Neural cell (in vitro differentiated cells): ENCODE results near the gene PANX2. TPM values are rescaled to one million over a fixed set of nuclear protein-coding genes. Genes with fewer than 3 reads are reported as not detected.

Experiments used
- H2AFZ ChIP-seq: fragments of 200-600, 300-800 bp; sonication (generic), shearing (Covaris generic); 2 replicates; pipeline ENCODE4 v1.6.0; 2014; ENCODE audit warnings: low read depth, mild to moderate bottlenecking, antibody characterized with exemption, low read length, moderate library complexity
- H3F3A ChIP-seq: fragments of 200-600 bp; shearing (Covaris generic); 2 replicates; pipeline ENCODE4 v1.6.1; 2016; ENCODE audit warnings: mild to moderate bottlenecking, moderate library complexity, mixed read lengths, antibody characterized with exemption, low read length; ENCODE audit not compliant: insufficient read depth, poor library complexity, severe bottlenecking
- H3K27ac ChIP-seq: fragments of 200-600, 300-800 bp; sonication (generic), shearing (Covaris generic); 2 replicates; pipeline ENCODE4 v1.5.1; 2014; ENCODE audit warnings: mild to moderate bottlenecking, low read length, moderate library complexity
- H3K27me3 ChIP-seq: fragments of 300-800, 200-600 bp; sonication (generic), shearing (Covaris generic); 2 replicates; pipeline ENCODE4 v1.6.0; 2014; ENCODE audit warnings: mild to moderate bottlenecking, low read depth, low read length, moderate library complexity; ENCODE audit not compliant: insufficient read depth
- H3K36me3 ChIP-seq: fragments of 300-800, 200-600 bp; sonication (generic), shearing (Covaris generic); 2 replicates; pipeline ENCODE4 v1.5.1; 2014; ENCODE audit warnings: mild to moderate bottlenecking, antibody characterized with exemption, low read length, moderate library complexity; ENCODE audit not compliant: insufficient read depth
- H3K4me2 ChIP-seq: fragments of 300-800, 200-600 bp; sonication (generic), shearing (Covaris generic); 2 replicates; pipeline ENCODE4 v1.6.0; 2014; ENCODE audit warnings: mild to moderate bottlenecking, low read length
- H3K4me3 ChIP-seq: fragments of 300-800, 200-600 bp; sonication (generic), shearing (Covaris generic); 2 replicates; pipeline ENCODE4 v1.5.1; 2014; ENCODE audit warnings: mild to moderate bottlenecking, low read length, moderate library complexity
- H3K79me2 ChIP-seq: fragments of 200-600 bp; shearing (Covaris generic); replicated peaks from 2 replicates; pipeline ENCODE4 v1.6.0; 2014; ENCODE audit warnings: mild to moderate bottlenecking, low read length, moderate library complexity; ENCODE audit not compliant: insufficient read depth
- H3K9ac ChIP-seq: fragments of 300-800, 200-600 bp; sonication (generic), shearing (Covaris generic); 2 replicates; pipeline ENCODE4 v1.6.1; 2016; ENCODE audit warnings: mild to moderate bottlenecking, low read length, mixed read lengths
- H3K9me2 ChIP-seq: fragments of 200-600 bp; shearing (Covaris generic); 2 replicates; pipeline ENCODE4 v1.6.1; 2016; ENCODE audit warnings: mild to moderate bottlenecking, low read length, mixed read lengths; ENCODE audit not compliant: insufficient read depth
- H3K9me3 ChIP-seq: fragments of 200-600, 300-800 bp; sonication (generic), shearing (Covaris generic); 2 replicates; pipeline ENCODE4 v1.6.1; 2016; ENCODE audit warnings: mild to moderate bottlenecking, mixed run types, low read length, moderate library complexity, mixed read lengths
- H4K20me1 ChIP-seq: fragments of 200-600 bp; shearing (Covaris generic); 2 replicates; pipeline ENCODE4 v1.6.1; 2016; ENCODE audit warnings: mild to moderate bottlenecking, mixed run types; ENCODE audit not compliant: insufficient read depth
- CTCF ChIP-seq: fragments of 450-650 bp; IDR thresholded peaks from 2 replicates; pipeline ENCODE4 v1.5.1; 2014; ENCODE audit warnings: antibody characterized with exemption, mild to moderate bottlenecking, moderate library complexity; ENCODE audit not compliant: poor library complexity, severe bottlenecking
- EP300 ChIP-seq: fragments of 450-650 bp; conservative IDR thresholded peaks from 2 replicates; pipeline ENCODE4 v1.6.1; 2014; ENCODE audit warnings: antibody characterized with exemption, mild to moderate bottlenecking, moderate library complexity; ENCODE audit not compliant: poor library complexity, severe bottlenecking
- EZH2 ChIP-seq: fragments of 200-600, 300-800 bp; shearing (Covaris generic), sonication (generic); IDR thresholded peaks from 2 replicates; pipeline ENCODE4 v1.6.1; 2014; ENCODE audit warnings: antibody characterized with exemption, low read length, borderline replicate concordance, mild to moderate bottlenecking; ENCODE audit not compliant: insufficient read depth, poor library complexity, severe bottlenecking
- MXI1 ChIP-seq: fragments of 450-650 bp; conservative IDR thresholded peaks from 2 replicates; pipeline ENCODE4 v1.6.1; 2014; ENCODE audit warnings: antibody characterized with exemption, mild to moderate bottlenecking; ENCODE audit not compliant: poor library complexity, severe bottlenecking
- POLR2AphosphoS5 ChIP-seq: IDR thresholded peaks from 2 replicates; pipeline ENCODE4 v1.6.1; 2012
- RAD21 ChIP-seq: fragments of 450-650 bp; conservative IDR thresholded peaks from 2 replicates; pipeline ENCODE4 v1.6.1; 2014; ENCODE audit warnings: antibody characterized with exemption, mild to moderate bottlenecking, moderate library complexity
- REST ChIP-seq: IDR thresholded peaks from 2 replicates; pipeline ENCODE4 v1.6.1; 2012; ENCODE audit warnings: borderline replicate concordance
- SMC3 ChIP-seq: fragments of 450-650 bp; conservative IDR thresholded peaks from 2 replicates; pipeline ENCODE4 v1.6.1; 2014; ENCODE audit warnings: antibody characterized with exemption, mild to moderate bottlenecking, moderate library complexity; ENCODE audit not compliant: poor library complexity
- TAF1 ChIP-seq: IDR thresholded peaks from 2 replicates; pipeline ENCODE4 v1.6.1; 2012; ENCODE audit warnings: low read depth
- polyA plus RNA-seq: library from polyadenylated mRNA; depleted of rRNA; stranded (reverse); fragments of >200 nt; gene quantifications from 2 replicates; pipeline ENCODE4 v1.2.3, GENCODE V29; 2014

PANX2 gene
- polyA plus RNA-seq, 1 donor from 2014 or later: 3.4 TPM

DNA sequence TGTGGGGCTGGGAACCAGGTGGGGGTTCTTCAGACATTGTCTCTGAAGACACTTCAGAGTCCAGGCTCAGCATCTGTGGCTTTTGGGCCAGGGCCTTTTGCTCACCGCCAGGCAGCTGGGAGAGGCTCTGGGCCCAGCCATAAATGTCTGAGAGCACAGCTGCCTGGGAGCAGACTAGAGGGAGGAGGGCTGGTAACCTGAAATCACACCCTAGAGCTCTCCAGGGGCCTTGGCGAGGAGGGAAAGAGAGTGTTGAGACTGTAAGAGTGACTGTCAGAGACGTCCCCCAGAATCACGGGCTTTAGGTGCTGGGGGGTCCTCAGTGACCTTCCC, 19.3 kb downstream of the PANX2 start:
- H3K9ac ChIP-seq: no peak overlapping the region
- H3K4me2 ChIP-seq: no peak overlapping the region
- H3K27ac ChIP-seq: no peak overlapping the region
- H3F3A ChIP-seq: no peaks in the 10 kb centered on the region
- H4K20me1 ChIP-seq: no peaks in the 10 kb centered on the region
- no peak for TF ChIP-seq REST
- no peak for TF ChIP-seq MXI1
- TF ChIP-seq CTCF: no peak
- TF ChIP-seq POLR2AphosphoS5: no peak
- TF ChIP-seq RAD21: no peak
- TF ChIP-seq EP300: no peak
- TF ChIP-seq TAF1: no peak
- no peak for TF ChIP-seq SMC3
- TF ChIP-seq EZH2: no peak
- H2AFZ ChIP-seq: no peak overlapping the region
- H3K36me3 ChIP-seq: no peaks in the 10 kb centered on the region
- H3K79me2 ChIP-seq: peaks cover 2% of the 10 kb centered on the region
- H3K9me3 ChIP-seq: no peaks in the 10 kb centered on the region
- H3K27me3 ChIP-seq: no peaks in the 10 kb centered on the region
- H3K4me3 ChIP-seq: no peak overlapping the region
- H3K9me2 ChIP-seq: no peaks in the 10 kb centered on the region

GRCh38 chr22:50190182-50190940, 19.8 kb downstream of the PANX2 start:
- Histone ChIP-seq H3K27me3 (no peaks in the 10 kb centered on the region), H3K4me3 (no peak overlapping the region), H3K9ac (no peak overlapping the region), H2AFZ (no peak overlapping the region), H3K36me3 (no peaks in the 10 kb centered on the region), H3K79me2 (peaks cover 2% of the 10 kb centered on the region), H3F3A (no peaks in the 10 kb centered on the region), H3K27ac (no peak overlapping the region), H3K9me3 (no peaks in the 10 kb centered on the region), H3K9me2 (no peaks in the 10 kb centered on the region), H3K4me2 (no peak overlapping the region), H4K20me1 (no peaks in the 10 kb centered on the region)
- TF ChIP-seq RAD21: no peak
